ENCODE results near the gene HGFAC. TPM values are rescaled to one million over a fixed set of nuclear protein-coding genes. Genes with fewer than 3 reads are reported as not detected.

Gene HGFAC
- total and polyA plus RNA-seq, 8 donors, result 0.50 to 3.4 (median 1.2) TPM; not detected in 5

GRCh38 chr4:3468154-3468553 is 26.4 kb downstream of the HGFAC start:
- intact Hi-C loops (cut with DNase I; ENCODE audit: low total_unique reads), result no loop called here
- 91 to 98% (median 95%) methylated on average over 10 of the region's 10 CpGs for WGBS, 5 donors
- peaks cover 0 to 40% (median 11%) of the 10 kb centered on the region in 3 donors for H3K27me3 ChIP-seq

GRCh38 chr4:3468804-3469203 is 27.0 kb downstream of the HGFAC start:
- intact Hi-C loops (cut with DNase I; ENCODE audit: low total_unique reads), result no loop called here
- H3K4me3 ChIP-seq, result no peak overlapping the region
- no peaks in the 10 kb centered on the region for H3K9me3 ChIP-seq
- DNase-seq, result no peak
- no peak overlapping the region for H3K27ac ChIP-seq
- WGBS, 5 donors, result 84 to 98% (median 92%) methylated on average over 11 of the region's 11 CpGs
- H3K4me1 ChIP-seq, result peaks cover 4 to 28% (median 25%) of the 10 kb centered on the region in 4 donors
- H3K27me3 ChIP-seq, result peaks cover 0 to 40% (median 5%) of the 10 kb centered on the region in 3 donors
- TF ChIP-seq CTCF (IDR thresholded peaks at IDR 0.05), result no peak
- no peak for TF ChIP-seq POLR2A (IDR thresholded peaks at IDR 0.05)
- no peak for TF ChIP-seq EP300 (IDR thresholded peaks at IDR 0.05)
- TF ChIP-seq POLR2AphosphoS5 (IDR thresholded peaks at IDR 0.05), result no peak
- no peaks in the 10 kb centered on the region for H3K36me3 ChIP-seq

More at GRCh38 chr4:3468154-3468553, 26.4 kb downstream of the HGFAC start:
- DNase-seq, result no peak
- Histone ChIP-seq H3K36me3 (no peaks in the 10 kb centered on the region), H3K27ac (no peak overlapping the region), H3K9me3 (no peaks in the 10 kb centered on the region), H3K4me3 (no peak overlapping the region), H3K4me1 (peaks cover 4 to 34% (median 31%) of the 10 kb centered on the region in 4 donors)
- TF ChIP-seq EP300 (IDR thresholded peaks at IDR 0.05) (no peak), POLR2AphosphoS5 (IDR thresholded peaks at IDR 0.05) (no peak), CTCF (IDR thresholded peaks at IDR 0.05) (no peak), POLR2A (IDR thresholded peaks at IDR 0.05) (no peak)

GRCh38 chr4:3469386-3470243 is 27.8 kb downstream of the HGFAC start:
- peaks cover 0 to 40% (median 0%) of the 10 kb centered on the region in 3 donors for H3K27me3 ChIP-seq
- intact Hi-C loops (cut with DNase I; ENCODE audit: low total_unique reads), result no loop called here
- no peak for TF ChIP-seq POLR2AphosphoS5 (IDR thresholded peaks at IDR 0.05)
- TF ChIP-seq POLR2A (IDR thresholded peaks at IDR 0.05), result no peak
- no peak for TF ChIP-seq CTCF (IDR thresholded peaks at IDR 0.05)
- no peak for TF ChIP-seq EP300 (IDR thresholded peaks at IDR 0.05)
- H3K36me3 ChIP-seq, result no peaks in the 10 kb centered on the region
- peak in 1 of 2 donors; percentile 68 for DNase-seq
- 58 to 72% (median 66%) methylated on average over 27 to 31 of the region's 31 CpGs for WGBS, 5 donors
- no peak overlapping the region for H3K4me3 ChIP-seq
- no peak overlapping the region for H3K27ac ChIP-seq
- H3K4me1 ChIP-seq, result peaks cover 4 to 20% (median 18%) of the 10 kb centered on the region in 4 donors
- no peaks in the 10 kb centered on the region for H3K9me3 ChIP-seq

GRCh38 chr4:3470244-3471097 is 28.7 kb downstream of the HGFAC start:
- Histone ChIP-seq H3K36me3 (no peaks in the 10 kb centered on the region), H3K4me3 (no peak overlapping the region), H3K27ac (no peak overlapping the region), H3K27me3 (peaks cover 0 to 40% (median 0%) of the 10 kb centered on the region in 3 donors), H3K4me1 (peaks cover 4 to 19% (median 17%) of the 10 kb centered on the region in 4 donors), H3K9me3 (no peaks in the 10 kb centered on the region)
- intact Hi-C loops (cut with DNase I; ENCODE audit: low total_unique reads), result no loop called here
- TF ChIP-seq EP300 (IDR thresholded peaks at IDR 0.05), result no peak
- TF ChIP-seq POLR2AphosphoS5 (IDR thresholded peaks at IDR 0.05), result no peak
- no peak for TF ChIP-seq POLR2A (IDR thresholded peaks at IDR 0.05)
- TF ChIP-seq CTCF (IDR thresholded peaks at IDR 0.05), result no peak
- peak in 1 of 2 donors; percentile 74 for DNase-seq
- WGBS, 5 donors, result 23 to 49% (median 42%) methylated on average over 23 to 25 of the region's 25 CpGs
